Motor neuron (in vitro differentiated cells): ENCODE results near the gene LCOR. TPM values are rescaled to one million over a fixed set of nuclear protein-coding genes. Genes with fewer than 3 reads are reported as not detected.
A peak's percentile ranks its signal among the peaks of the same experiment; 100 is the strongest.
"Not testable (repeated sequence)": the region's sequence is repeated elsewhere in the genome, so short reads cannot be mapped to it uniquely, and the experiment has no call there.

Source experiments
- ATAC-seq, 8 experiments: fragments of 200-7000 bp; cut with Tn5 transposase; replicated peaks in 6 of 8; 2 replicates each; pipeline ENCODE4 v1.8.0; 2021; ENCODE audit warnings: mild to moderate bottlenecking in 8 of 8, moderate library complexity in 8 of 8
- H3K27ac ChIP-seq, 2 donors: fragments of 250-450 bp; sonication (Bioruptor Pico); 2 replicates each; pipeline ENCODE4 v1.9.0; 2021; ENCODE audit warnings: antibody characterized with exemption in 2 of 2, mild to moderate bottlenecking in 2 of 2, moderate library complexity in 1 of 2
- H3K4me1 ChIP-seq, 2 donors: fragments of 250-450 bp; sonication (Bioruptor Pico); replicated peaks in 1 of 2; 2 replicates each; pipeline ENCODE4 v1.6.1; 2021; ENCODE audit warnings: antibody characterized with exemption in 2 of 2, mild to moderate bottlenecking in 2 of 2, moderate library complexity in 1 of 2
- H3K4me3 ChIP-seq, 5 donors: fragments of 250-450 bp; sonication (Bioruptor Pico); 2 replicates each; pipeline ENCODE4 v1.9.0; 2021; ENCODE audit warnings: antibody characterized with exemption in 5 of 5, mild to moderate bottlenecking in 5 of 5, moderate library complexity in 4 of 5
- WGBS, 10 experiments: fragments of 450-650 bp; shearing (Covaris generic); methylation state at CpG; one replicate each; pipeline ENCODE4 v1.0.0; 2022; 5-methylcytosine and 5-hydroxymethylcytosine counted together
- in situ Hi-C, 9 experiments: fragments of 400-800 bp; cut with MboI; loops; one replicate each; pipeline ENCODE4 v1.15.0; 2021; ENCODE audit warnings: low sequenced_read_pairs in 9 of 9, low pct_unique_long_range_greater_than_20kb in 2 of 9; ENCODE audit not compliant: unreplicated experiment in 9 of 9
- total RNA-seq, 8 experiments: library from RNA; unstranded; fragments of 300-600 nt; gene quantifications; 2 replicates each; pipeline versions ENCODE4 v1.2.3 to v1.2.4, GENCODE V29; 2022

LCOR gene
- total RNA-seq, 8 experiments from 2014 or later: 11.0 to 62.7 (median 44.4) TPM

- Histone ChIP-seq H3K4me1 (no peaks in the 10 kb centered on the region), H3K4me3 (no peak overlapping the region), H3K27ac (no peak overlapping the region)
- no peak for ATAC-seq
- 70 to 100% (median 95%) methylated on average over 1 to 4 of the region's 5 CpGs for WGBS, 10 experiments
- in situ Hi-C loops: no loop called here
Measured at GRCh38 chr10:96935810-96936209, 103.7 kb downstream of the LCOR start.

GRCh38 chr10:96943161-96943560 lies 111.1 kb downstream of the LCOR start:
- H3K27ac ChIP-seq, in situ Hi-C loops, H3K4me3 ChIP-seq, ATAC-seq, H3K4me1 ChIP-seq: not testable (repeated sequence)
- WGBS, 10 experiments: 80 to 100% (median 95%) methylated on average over 1 to 8 of the region's 8 CpGs; no CpG with 5 or more reads in 2 of the 10 experiments

- no peak overlapping the region for H3K4me3 ChIP-seq
- no peaks in the 10 kb centered on the region for H3K4me1 ChIP-seq
- no peak for ATAC-seq
- 66 to 100% (median 89%) methylated on average over 2 to 5 of the region's 5 CpGs for WGBS, 10 experiments
- H3K27ac ChIP-seq: no peak overlapping the region
- in situ Hi-C loops: no loop called here
Measured at GRCh38 chr10:96947036-96947435, 114.9 kb downstream of the LCOR start.

GRCh38 chr10:96949039-96949683 lies 117.1 kb downstream of the LCOR start:
- in situ Hi-C loops: no loop called here
- ATAC-seq: no peak
- Histone ChIP-seq H3K4me1 (no peaks in the 10 kb centered on the region), H3K27ac (no peak overlapping the region), H3K4me3 (no peak overlapping the region)
- 79 to 100% (median 90%) methylated on average over 2 to 5 of the region's 5 CpGs; no CpG with 5 or more reads in 1 of the 10 experiments for WGBS, 10 experiments

- ATAC-seq: no peak
- no peak overlapping the region for H3K27ac ChIP-seq
- no peak overlapping the region for H3K4me3 ChIP-seq
- peaks cover 0 to 4% of the 10 kb centered on the region in 2 donors for H3K4me1 ChIP-seq
- in situ Hi-C loops: no loop called here
- 80 to 100% (median 100%) methylated on average over 1 to 2 of the region's 2 CpGs; no CpG with 5 or more reads in 1 of the 10 experiments for WGBS, 10 experiments
Measured at GRCh38 chr10:96951954-96952353, 119.9 kb downstream of the LCOR start.

GRCh38 chr10:96955794-96956193 lies 123.7 kb downstream of the LCOR start:
- Histone ChIP-seq H3K27ac (no peak overlapping the region), H3K4me1 (peaks cover 0 to 4% of the 10 kb centered on the region in 2 donors), H3K4me3 (no peak overlapping the region)
- ATAC-seq: peak in 5 of 8 experiments; percentile 31 to 97 (median 61)
- WGBS, 10 experiments: 0 to 100% (median 72%) methylated on average over 1 to 4 of the region's 4 CpGs
- in situ Hi-C loops: no loop called here

- H3K27ac ChIP-seq: no peak overlapping the region
- ATAC-seq: no peak
- in situ Hi-C loops: no loop called here
- WGBS, 10 experiments: 60 to 100% (median 95%) methylated on average over 1 to 2 of the region's 2 CpGs; no CpG with 5 or more reads in 2 of the 10 experiments
- peaks cover 0 to 4% of the 10 kb centered on the region in 2 donors for H3K4me1 ChIP-seq
- no peak overlapping the region for H3K4me3 ChIP-seq
Measured at GRCh38 chr10:96958071-96958470, 126.0 kb downstream of the LCOR start.

GRCh38 chr10:96959733-96960132 lies 127.6 kb downstream of the LCOR start:
- Histone ChIP-seq H3K4me1 (peaks cover 0 to 4% of the 10 kb centered on the region in 2 donors), H3K27ac (no peak overlapping the region), H3K4me3 (no peak overlapping the region)
- 33 to 100% (median 100%) methylated on average over 1 of the region's 1 CpG; no CpG with 5 or more reads in 1 of the 10 experiments for WGBS, 10 experiments
- ATAC-seq: no peak
- in situ Hi-C loops: no loop called here

- no peak overlapping the region for H3K27ac ChIP-seq
- 13 to 100% (median 74%) methylated on average over 1 to 2 of the region's 2 CpGs; no CpG with 5 or more reads in 2 of the 10 experiments for WGBS, 10 experiments
- H3K4me1 ChIP-seq: peaks cover 0 to 3% of the 10 kb centered on the region in 2 donors
- peak in 2 of 8 experiments; percentile 95 to 96 for ATAC-seq
- H3K4me3 ChIP-seq: no peak overlapping the region
- in situ Hi-C loops: no loop called here
Measured at GRCh38 chr10:96960872-96961271, 128.8 kb downstream of the LCOR start.

- in situ Hi-C loops: no loop called here
- H3K27ac ChIP-seq: no peak overlapping the region
- H3K4me3 ChIP-seq: no peak overlapping the region
- WGBS, 10 experiments: 71 to 100% (median 100%) methylated on average over 1 to 2 of the region's 2 CpGs; no CpG with 5 or more reads in 2 of the 10 experiments
- no peak for ATAC-seq
- no peaks in the 10 kb centered on the region for H3K4me1 ChIP-seq
Measured at GRCh38 chr10:96964131-96964530, 132.0 kb downstream of the LCOR start.

GRCh38 chr10:96967847-96968246 lies 135.7 kb downstream of the LCOR start:
- no peak for ATAC-seq
- Histone ChIP-seq H3K4me3 (no peak overlapping the region), H3K4me1 (no peaks in the 10 kb centered on the region), H3K27ac (no peak overlapping the region)
- in situ Hi-C loops: no loop called here

GRCh38 chr10:96968682-96969423 lies 136.8 kb downstream of the LCOR start:
- Histone ChIP-seq H3K4me3 (no peak overlapping the region), H3K27ac (no peak overlapping the region), H3K4me1 (no peaks in the 10 kb centered on the region)
- in situ Hi-C loops: no loop called here
- WGBS, 10 experiments: 40 to 100% (median 95%) methylated on average over 1 to 5 of the region's 5 CpGs; no CpG with 5 or more reads in 1 of the 10 experiments
- no peak for ATAC-seq

GRCh38 chr10:96971324-96971723 lies 139.2 kb downstream of the LCOR start:
- ATAC-seq: peak in 1 of 8 experiments; percentile 60
- 86 to 100% (median 94%) methylated on average over 1 to 2 of the region's 2 CpGs; no CpG with 5 or more reads in 1 of the 10 experiments for WGBS, 10 experiments
- no peaks in the 10 kb centered on the region for H3K4me1 ChIP-seq
- H3K27ac ChIP-seq: no peak overlapping the region
- in situ Hi-C loops: no loop called here
- H3K4me3 ChIP-seq: no peak overlapping the region
